Endothelial cell (in vitro differentiated cells): ENCODE data around the gene PLCXD1. TPM values are rescaled to one million over a fixed set of nuclear protein-coding genes. Genes with fewer than 3 reads are reported as not detected.

Source experiments
- DNase-seq: peaks from one replicate; pipeline ENCODE4 v3.0.0; 2021; ENCODE audit warnings: low spot score
- H3K27ac Mint-ChIP-seq: one replicate; pipeline ENCODE4 v1.8.0; 2021; ENCODE audit warnings: mixed read lengths, inconsistent platforms; ENCODE audit not compliant: unreplicated experiment
- H3K27me3 Mint-ChIP-seq: one replicate; pipeline ENCODE4 v1.8.0; 2021; ENCODE audit warnings: mild to moderate bottlenecking, moderate library complexity, mixed read lengths, inconsistent platforms; ENCODE audit not compliant: unreplicated experiment
- H3K36me3 Mint-ChIP-seq: one replicate; pipeline ENCODE4 v1.8.0; 2021; ENCODE audit warnings: mild to moderate bottlenecking, low read depth, mixed read lengths, inconsistent platforms; ENCODE audit not compliant: unreplicated experiment
- H3K4me1 Mint-ChIP-seq: one replicate; pipeline ENCODE4 v1.8.0; 2021; ENCODE audit warnings: mild to moderate bottlenecking, mixed read lengths, inconsistent platforms; ENCODE audit not compliant: unreplicated experiment
- H3K4me3 Mint-ChIP-seq: one replicate; pipeline ENCODE4 v1.8.0; 2021; ENCODE audit warnings: mild to moderate bottlenecking, mixed read lengths, inconsistent platforms; ENCODE audit not compliant: unreplicated experiment
- H3K9me3 Mint-ChIP-seq: one replicate; pipeline ENCODE4 v1.8.0; 2021; ENCODE audit warnings: mixed read lengths, inconsistent platforms; ENCODE audit not compliant: unreplicated experiment
- total RNA-seq: library from RNA; stranded (reverse); fragmentation: NEBNext Ultra II Directional; extraction: Animal tissue kit (Norgen Biotek cat#: 25700); gene quantifications from one replicate; pipeline ENCODE4 v1.2.1, GENCODE V29; 2021; ENCODE audit not compliant: unreplicated experiment
- TF ChIP-seq, protein P1 (sequence below): fragments of 200-600 bp; sonication (generic); IDR thresholded peaks from one replicate; pipeline ENCODE4 v1.5.0; 2021; ENCODE audit warnings: antibody characterized with exemption; ENCODE audit not compliant: unreplicated experiment

The PLCXD1 gene
- total RNA-seq, 1 donor from 2014 or later, result 21.7 TPM

DNA sequence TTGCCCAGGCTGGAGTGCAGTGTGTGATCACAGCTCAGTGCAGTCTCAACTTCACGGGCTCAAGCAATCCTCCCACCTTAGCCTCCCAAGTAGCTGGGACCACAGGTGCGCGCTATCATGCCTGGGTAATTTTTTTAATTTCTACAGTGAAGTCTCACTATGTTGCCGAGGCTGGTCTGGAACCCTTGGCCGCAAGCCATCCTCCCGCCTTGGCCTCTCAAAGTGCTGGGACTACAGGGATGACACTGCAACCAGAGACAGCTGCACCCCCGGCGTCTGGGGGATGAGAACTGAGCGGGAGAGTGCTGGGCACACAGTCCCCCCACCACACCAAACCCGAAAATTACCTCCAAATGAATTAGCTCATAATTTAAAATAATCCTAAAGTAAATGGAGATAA is 70.6 kb downstream of the PLCXD1 start:
- Mint-ChIP-seq H3K27ac (no peak overlapping the region), H3K4me1 (peaks cover 4% of the 10 kb centered on the region), H3K4me3 (no peak overlapping the region), H3K36me3 (peaks cover 35% of the 10 kb centered on the region), H3K9me3 (no peaks in the 10 kb centered on the region), H3K27me3 (peaks cover 15% of the 10 kb centered on the region)
- DNase-seq, result no peak
- TF ChIP-seq, protein P1, sequence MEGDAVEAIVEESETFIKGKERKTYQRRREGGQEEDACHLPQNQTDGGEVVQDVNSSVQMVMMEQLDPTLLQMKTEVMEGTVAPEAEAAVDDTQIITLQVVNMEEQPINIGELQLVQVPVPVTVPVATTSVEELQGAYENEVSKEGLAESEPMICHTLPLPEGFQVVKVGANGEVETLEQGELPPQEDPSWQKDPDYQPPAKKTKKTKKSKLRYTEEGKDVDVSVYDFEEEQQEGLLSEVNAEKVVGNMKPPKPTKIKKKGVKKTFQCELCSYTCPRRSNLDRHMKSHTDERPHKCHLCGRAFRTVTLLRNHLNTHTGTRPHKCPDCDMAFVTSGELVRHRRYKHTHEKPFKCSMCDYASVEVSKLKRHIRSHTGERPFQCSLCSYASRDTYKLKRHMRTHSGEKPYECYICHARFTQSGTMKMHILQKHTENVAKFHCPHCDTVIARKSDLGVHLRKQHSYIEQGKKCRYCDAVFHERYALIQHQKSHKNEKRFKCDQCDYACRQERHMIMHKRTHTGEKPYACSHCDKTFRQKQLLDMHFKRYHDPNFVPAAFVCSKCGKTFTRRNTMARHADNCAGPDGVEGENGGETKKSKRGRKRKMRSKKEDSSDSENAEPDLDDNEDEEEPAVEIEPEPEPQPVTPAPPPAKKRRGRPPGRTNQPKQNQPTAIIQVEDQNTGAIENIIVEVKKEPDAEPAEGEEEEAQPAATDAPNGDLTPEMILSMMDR, result no peak

GRCh38 chrX:352181-352580 is 71.0 kb downstream of the PLCXD1 start:
- peaks cover 12% of the 10 kb centered on the region for H3K27me3 Mint-ChIP-seq
- no peak overlapping the region for H3K4me3 Mint-ChIP-seq
- TF ChIP-seq, protein P1, result no peak
- peaks cover 36% of the 10 kb centered on the region for H3K36me3 Mint-ChIP-seq
- H3K27ac Mint-ChIP-seq, result no peak overlapping the region
- peaks cover 9% of the 10 kb centered on the region for H3K4me1 Mint-ChIP-seq
- no peak for DNase-seq
- H3K9me3 Mint-ChIP-seq, result no peaks in the 10 kb centered on the region

DNA sequence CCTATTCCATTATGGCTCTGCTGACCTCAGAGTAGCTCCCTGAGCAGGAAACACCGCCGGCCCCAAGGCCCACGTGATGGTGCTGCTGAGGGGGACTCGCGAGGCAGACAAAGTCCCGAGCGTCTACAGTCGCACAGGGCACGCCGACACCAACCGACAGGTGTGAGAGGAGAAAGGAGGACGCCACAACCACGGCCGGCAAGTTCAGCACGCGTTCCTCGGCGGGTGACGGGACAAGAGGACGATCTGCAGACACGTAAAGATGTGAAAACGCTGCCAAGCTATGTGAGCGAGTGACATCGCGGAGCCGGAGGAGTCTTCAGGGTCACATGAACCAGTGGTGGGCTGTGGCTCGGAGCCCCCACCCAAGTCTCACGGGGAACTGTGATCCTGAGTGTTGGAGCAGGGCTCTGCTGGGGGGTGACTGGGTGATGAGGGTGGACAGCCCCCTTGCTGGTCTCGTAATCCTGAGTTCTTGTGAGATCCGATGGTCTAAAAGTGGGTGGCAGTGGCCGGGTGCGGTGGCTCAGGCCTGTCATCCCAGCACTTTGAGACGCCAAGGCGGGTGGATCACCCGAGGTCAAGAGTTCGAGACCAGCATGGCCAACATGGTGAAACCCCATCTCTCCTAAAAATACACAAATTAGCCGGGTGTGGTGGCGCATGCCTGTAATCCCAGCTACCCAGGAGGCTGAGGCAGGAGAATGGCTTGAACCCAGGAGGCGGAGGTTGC is 71.6 kb downstream of the PLCXD1 start:
- Mint-ChIP-seq H3K27me3 (peaks cover 15% of the 10 kb centered on the region), H3K36me3 (peaks cover 41% of the 10 kb centered on the region)
- DNase-seq, result no peak

More for the DNA sequence above, 71.6 kb downstream of the PLCXD1 start:
- H3K27ac Mint-ChIP-seq, result no peak overlapping the region
- peaks cover 14% of the 10 kb centered on the region for H3K4me1 Mint-ChIP-seq
- TF ChIP-seq, protein P1, result no peak
- H3K9me3 Mint-ChIP-seq, result no peaks in the 10 kb centered on the region
- peak overlapping the region; percentile 67 for H3K4me3 Mint-ChIP-seq

Other genes with a start within 250 kb of the PLCXD1 start
- gene GTPBP6, start 37.4 kb downstream of the PLCXD1 start, total RNA-seq, result 47.2 TPM
- 44.0 TPM for gene PPP2R3B, start 105.5 kb downstream of the PLCXD1 start, total RNA-seq